K562 (cell line): ENCODE measurements around the gene P2RY11. TPM values are rescaled to one million over a fixed set of nuclear protein-coding genes. Genes with fewer than 3 reads are reported as not detected.
A peak's percentile ranks its signal among the peaks of the same experiment; 100 is the strongest.

Experiments
- ARID2 ChIP-seq: fragments of 450-650 bp; IDR thresholded peaks from 2 replicates; pipeline ENCODE4 v1.6.1; 2017; ENCODE audit warnings: antibody characterized with exemption, mild to moderate bottlenecking
- ATF7 ChIP-seq: fragments of 450-650 bp; IDR thresholded peaks from 2 replicates; pipeline ENCODE4 v1.7.1; 2014; ENCODE audit warnings: mild to moderate bottlenecking, moderate library complexity
- CAMTA2 ChIP-seq: fragments of 250-450 bp; sonication (Bioruptor Pico); conservative IDR thresholded peaks from 2 replicates; pipeline ENCODE4 v1.5.1; 2022
- CEBPB ChIP-seq: fragments of 450-650 bp; IDR thresholded peaks from 2 replicates; pipeline ENCODE4 v1.6.1; 2016; ENCODE audit warnings: missing genetic modification characterization, missing compliant biosample characterization
- CREB1 ChIP-seq, 2 experiments: sonication (generic) in 1 of 2; formaldehyde crosslinking in 1 of 2; IDR thresholded peaks; 2 replicates each; pipeline versions ENCODE4 v1.6.1 to v1.8.0; 2012 to 2022; ENCODE audit warnings: inconsistent platforms in 1 of 2, mild to moderate bottlenecking in 1 of 2, missing genetic modification reagents in 1 of 2, moderate library complexity in 1 of 2
- FOXA1 ChIP-seq: fragments of 450-650 bp; IDR thresholded peaks from 2 replicates; pipeline ENCODE4 v1.6.1; 2016; ENCODE audit warnings: mild to moderate bottlenecking, borderline replicate concordance
- FOXK1 ChIP-seq: sonication (generic); formaldehyde crosslinking; IDR thresholded peaks from 2 replicates; pipeline ENCODE4 v1.8.0; 2022; ENCODE audit warnings: missing genetic modification reagents, mild to moderate bottlenecking, borderline replicate concordance
- PML ChIP-seq: IDR thresholded peaks from 2 replicates; pipeline ENCODE4 v1.6.1; 2012; ENCODE audit warnings: low read length, inconsistent platforms
- PRPF4 ChIP-seq: fragments of 200-400 bp; formaldehyde crosslinking; IDR thresholded peaks from one replicate; pipeline ENCODE4 v1.6.1; 2017; ENCODE audit warnings: low read length, low read depth, mild to moderate bottlenecking; ENCODE audit not compliant: insufficient read depth, poor library complexity, severe bottlenecking
- SP2 ChIP-seq: IDR thresholded peaks from 2 replicates; pipeline ENCODE4 v1.6.1; 2011; ENCODE audit warnings: mild to moderate bottlenecking, low read depth, low read length, moderate library complexity; ENCODE audit not compliant: poor library complexity, severe bottlenecking; ENCODE audit errors: extremely low read depth
- SREBF2 ChIP-seq: sonication (generic); formaldehyde crosslinking; IDR thresholded peaks from 2 replicates; pipeline ENCODE4 v1.4.0; 2020; ENCODE audit warnings: mild to moderate bottlenecking, missing genetic modification reagents
- STAT5A ChIP-seq: IDR thresholded peaks from 2 replicates; pipeline ENCODE4 v1.6.1; 2012; ENCODE audit warnings: low read length, inconsistent platforms, borderline replicate concordance
- TAF15 ChIP-seq: fragments of 200-400 bp; formaldehyde crosslinking; IDR thresholded peaks from 2 replicates; pipeline ENCODE4 v1.6.1; 2017; ENCODE audit warnings: mild to moderate bottlenecking, low read depth, low read length, moderate library complexity
- TAF9B ChIP-seq: fragments of 450-650 bp; IDR thresholded peaks from 2 replicates; pipeline ENCODE4 v1.6.1; 2018; ENCODE audit warnings: mild to moderate bottlenecking; ENCODE audit not compliant: partially characterized antibody
- TEAD1 ChIP-seq, 2 experiments: fragments of 450-650 bp in 1 of 2; sonication (generic) in 1 of 2; formaldehyde crosslinking; IDR thresholded peaks; 2 replicates each; pipeline versions ENCODE4 v1.4.0 to v1.8.0; 2020 to 2022; ENCODE audit warnings: mild to moderate bottlenecking in 2 of 2, missing genetic modification reagents in 1 of 2
- TFE3 ChIP-seq: fragments of 450-650 bp; formaldehyde crosslinking; IDR thresholded peaks from 2 replicates; pipeline ENCODE4 v1.4.0; 2020; ENCODE audit warnings: mild to moderate bottlenecking, mixed read lengths
- THRAP3 ChIP-seq: fragments of 450-650 bp; IDR thresholded peaks from 2 replicates; pipeline ENCODE4 v1.6.1; 2016; ENCODE audit warnings: mild to moderate bottlenecking, inconsistent platforms, borderline replicate concordance
- ZNF695 ChIP-seq: fragments of 450-650 bp; formaldehyde crosslinking; IDR thresholded peaks from 2 replicates; pipeline ENCODE4 v1.4.0; 2020; ENCODE audit warnings: mild to moderate bottlenecking, moderate library complexity
- ZNF699 ChIP-seq: fragments of 250-450 bp; sonication (Bioruptor Pico); IDR thresholded peaks from 2 replicates; pipeline ENCODE4 v1.8.0; 2021; ENCODE audit warnings: mild to moderate bottlenecking, moderate library complexity; ENCODE audit not compliant: insufficient replicate concordance
- polyA plus RNA-seq, 8 experiments: library from polyadenylated mRNA; depleted of rRNA in 4 of 8; stranded (reverse) in 5 of 8; unstranded in 3 of 8; fragments of >200 nt; fragmentation: Nextera tagmentation in 2 of 8; fragmentation: Illumina TruSeq in 1 of 8; extraction: Ambion mirVana in 2 of 8; extraction: Trizol in 1 of 8; gene quantifications; 2 replicates each; pipeline versions ENCODE4 v1.2.1 to v1.2.3, GENCODE V29; 2011 to 2014; ENCODE audit warnings: inconsistent platforms in 1 of 8, missing spikeins in 1 of 8
- total RNA-seq, 7 experiments: library from RNA; depleted of rRNA in 6 of 7; stranded (reverse); fragments of >200 nt in 6 of 7; fragmentation: Illumina TruSeq in 2 of 7; extraction: Trizol in 2 of 7; gene quantifications; 2 replicates each; pipeline versions ENCODE4 v1.2.1 to v1.2.3, GENCODE V29; 2011 to 2021; ENCODE audit warnings: low replicate concordance in 1 of 7
- TF ChIP-seq, protein P1 (sequence below): IDR thresholded peaks from 3 replicates; pipeline ENCODE4 v1.6.1; 2011; ENCODE audit warnings: borderline replicate concordance, mild to moderate bottlenecking, moderate library complexity; ENCODE audit not compliant: insufficient read length; ENCODE audit errors: extremely low read depth
- TF ChIP-seq, protein P2 (sequence below): fragments of 450-650 bp; IDR thresholded peaks from 2 replicates; pipeline ENCODE4 v1.6.1; 2016; ENCODE audit warnings: borderline replicate concordance

Gene P2RY11
- total and polyA plus RNA-seq, 9 of the 15 experiments (the other 6 are each of a cell fraction or from before 2014, with no cell fraction given) = 0.03 to 10.1 (median 1.5) TPM

DNA sequence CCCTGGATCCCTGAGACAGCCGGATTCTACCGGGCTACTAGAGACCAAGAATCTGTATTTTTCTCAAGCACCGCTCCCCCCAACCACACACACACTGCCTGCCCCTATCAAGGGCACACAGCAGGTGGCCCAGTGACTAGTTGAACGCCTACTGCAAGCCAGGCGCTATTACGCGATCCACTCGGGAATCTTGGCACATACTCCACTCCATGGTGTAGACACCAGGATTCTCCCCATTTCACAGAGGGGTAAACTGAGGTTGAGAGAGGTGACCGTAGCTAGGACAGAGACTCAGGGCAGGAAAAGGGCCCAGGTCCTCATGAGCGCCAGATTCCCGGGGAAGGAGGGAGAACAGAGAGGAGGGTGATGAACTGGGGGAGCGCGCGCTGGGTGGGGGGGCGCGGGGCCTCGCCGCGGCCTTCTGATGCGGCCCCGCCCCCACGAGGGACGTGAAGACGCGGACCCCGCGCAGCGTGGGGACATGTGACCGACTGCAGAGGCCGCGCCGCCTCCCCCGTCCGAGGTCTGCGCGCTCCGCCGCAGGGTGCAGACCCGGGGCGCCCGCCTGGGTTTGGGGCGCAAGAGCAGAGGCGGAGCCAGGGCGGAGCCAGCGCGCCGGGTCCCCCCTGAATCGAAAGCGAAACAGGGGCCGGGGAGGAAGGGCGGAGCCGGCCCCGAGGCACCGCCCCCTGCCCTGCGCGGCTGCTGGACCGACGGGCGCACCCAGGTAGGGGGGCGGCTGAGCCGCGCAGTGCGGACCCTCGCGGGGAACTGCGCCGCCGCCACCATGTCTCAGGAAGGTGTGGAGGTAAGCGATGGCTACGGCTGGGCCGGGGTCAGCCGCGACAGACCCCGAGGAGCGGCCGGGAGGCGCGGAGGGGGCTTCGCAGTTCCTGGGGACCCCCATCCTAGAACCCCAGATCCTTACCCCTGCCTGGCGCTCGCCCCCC is 25.6 kb upstream of the P2RY11 start, which contains the start of gene SHFL (continued):
- TF ChIP-seq SP2 (no peak), ATF7 (peak; percentile 55), CREB1 (IDR thresholded peaks at IDR 0.05) (no peak), CREB1 (CRISPR knock-in tag; IDR thresholded peaks at IDR 0.05) (no peak), ARID2 (no peak), STAT5A (no peak), CAMTA2 (CRISPR knock-in tag) (no peak), ZNF699 (no peak), TEAD1 (CRISPR knock-in tag; IDR thresholded peaks at IDR 0.05) (no peak), THRAP3 (no peak), TAF9B (no peak), FOXK1 (no peak), FOXA1 (no peak), CEBPB (tag) (no peak), TFE3 (CRISPR knock-in tag) (peak; percentile 20; the same call in 1 of the 2 replicates), SREBF2 (CRISPR knock-in tag) (no peak), PRPF4 (no peak), ZNF695 (CRISPR knock-in tag) (no peak), PML (no peak), TAF15 (no peak)
- TF ChIP-seq, protein P1, sequence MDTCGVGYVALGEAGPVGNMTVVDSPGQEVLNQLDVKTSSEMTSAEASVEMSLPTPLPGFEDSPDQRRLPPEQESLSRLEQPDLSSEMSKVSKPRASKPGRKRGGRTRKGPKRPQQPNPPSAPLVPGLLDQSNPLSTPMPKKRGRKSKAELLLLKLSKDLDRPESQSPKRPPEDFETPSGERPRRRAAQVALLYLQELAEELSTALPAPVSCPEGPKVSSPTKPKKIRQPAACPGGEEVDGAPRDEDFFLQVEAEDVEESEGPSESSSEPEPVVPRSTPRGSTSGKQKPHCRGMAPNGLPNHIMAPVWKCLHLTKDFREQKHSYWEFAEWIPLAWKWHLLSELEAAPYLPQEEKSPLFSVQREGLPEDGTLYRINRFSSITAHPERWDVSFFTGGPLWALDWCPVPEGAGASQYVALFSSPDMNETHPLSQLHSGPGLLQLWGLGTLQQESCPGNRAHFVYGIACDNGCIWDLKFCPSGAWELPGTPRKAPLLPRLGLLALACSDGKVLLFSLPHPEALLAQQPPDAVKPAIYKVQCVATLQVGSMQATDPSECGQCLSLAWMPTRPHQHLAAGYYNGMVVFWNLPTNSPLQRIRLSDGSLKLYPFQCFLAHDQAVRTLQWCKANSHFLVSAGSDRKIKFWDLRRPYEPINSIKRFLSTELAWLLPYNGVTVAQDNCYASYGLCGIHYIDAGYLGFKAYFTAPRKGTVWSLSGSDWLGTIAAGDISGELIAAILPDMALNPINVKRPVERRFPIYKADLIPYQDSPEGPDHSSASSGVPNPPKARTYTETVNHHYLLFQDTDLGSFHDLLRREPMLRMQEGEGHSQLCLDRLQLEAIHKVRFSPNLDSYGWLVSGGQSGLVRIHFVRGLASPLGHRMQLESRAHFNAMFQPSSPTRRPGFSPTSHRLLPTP = no peak
- TF ChIP-seq, protein P2, sequence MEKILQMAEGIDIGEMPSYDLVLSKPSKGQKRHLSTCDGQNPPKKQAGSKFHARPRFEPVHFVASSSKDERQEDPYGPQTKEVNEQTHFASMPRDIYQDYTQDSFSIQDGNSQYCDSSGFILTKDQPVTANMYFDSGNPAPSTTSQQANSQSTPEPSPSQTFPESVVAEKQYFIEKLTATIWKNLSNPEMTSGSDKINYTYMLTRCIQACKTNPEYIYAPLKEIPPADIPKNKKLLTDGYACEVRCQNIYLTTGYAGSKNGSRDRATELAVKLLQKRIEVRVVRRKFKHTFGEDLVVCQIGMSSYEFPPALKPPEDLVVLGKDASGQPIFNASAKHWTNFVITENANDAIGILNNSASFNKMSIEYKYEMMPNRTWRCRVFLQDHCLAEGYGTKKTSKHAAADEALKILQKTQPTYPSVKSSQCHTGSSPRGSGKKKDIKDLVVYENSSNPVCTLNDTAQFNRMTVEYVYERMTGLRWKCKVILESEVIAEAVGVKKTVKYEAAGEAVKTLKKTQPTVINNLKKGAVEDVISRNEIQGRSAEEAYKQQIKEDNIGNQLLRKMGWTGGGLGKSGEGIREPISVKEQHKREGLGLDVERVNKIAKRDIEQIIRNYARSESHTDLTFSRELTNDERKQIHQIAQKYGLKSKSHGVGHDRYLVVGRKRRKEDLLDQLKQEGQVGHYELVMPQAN = peak; percentile 54
